ENCODE measurements around the gene B4GALNT4.

Gene B4GALNT4

GRCh38 chr11:371051-371450 lies 1.8 kb downstream of the B4GALNT4 start:
- TF ChIP-seq EZH2 (IDR thresholded peaks at IDR 0.05; ENCODE audit: borderline replicate concordance, low read length) (no peak), CTCF (IDR thresholded peaks at IDR 0.05; ENCODE audit: low read length) (no peak)
- Histone ChIP-seq H3K9ac (ENCODE audit: low read length) (no peak overlapping the region), H3K27ac (ENCODE audit: low read depth, low read length, poor library complexity, severe bottlenecking) (no peak overlapping the region), H3K9me3 (ENCODE audit: low read length) (no peaks in the 10 kb centered on the region), H3K79me2 (ENCODE audit: insufficient read depth, low read length) (no peaks in the 10 kb centered on the region), H3K9me2 (ENCODE audit: low read depth, low read length) (no peaks in the 10 kb centered on the region), H2AFZ (ENCODE audit: low read length) (no peak overlapping the region), H4K20me1 (ENCODE audit: insufficient read depth, low read length) (no peaks in the 10 kb centered on the region), H3K4me3 (ENCODE audit: low read depth, low read length, poor library complexity, severe bottlenecking) (no peak overlapping the region), H3K4me2 (ENCODE audit: low read length) (no peak overlapping the region), H3K27me3 (ENCODE audit: insufficient read depth, low read length) (no peaks in the 10 kb centered on the region), H3K4me1 (ENCODE audit: insufficient read depth, low read length, severe bottlenecking) (no peaks in the 10 kb centered on the region), H3K36me3 (ENCODE audit: insufficient read depth, low read length) (no peaks in the 10 kb centered on the region; the same call in 1 of the 2 replicates), H3F3A (ENCODE audit: insufficient read depth, low read length) (no peaks in the 10 kb centered on the region)

GRCh38 chr11:371716-372590 lies 2.7 kb downstream of the B4GALNT4 start:
- Histone ChIP-seq H3K79me2 (ENCODE audit: insufficient read depth, low read length) (no peaks in the 10 kb centered on the region), H3K36me3 (ENCODE audit: insufficient read depth, low read length) (no peaks in the 10 kb centered on the region; the same call in 1 of the 2 replicates), H3K4me1 (ENCODE audit: insufficient read depth, low read length, severe bottlenecking) (no peaks in the 10 kb centered on the region), H3K4me2 (ENCODE audit: low read length) (no peak overlapping the region), H3K9ac (ENCODE audit: low read length) (no peak overlapping the region), H3K27me3 (ENCODE audit: insufficient read depth, low read length) (no peaks in the 10 kb centered on the region), H3K27ac (ENCODE audit: low read depth, low read length, poor library complexity, severe bottlenecking) (no peak overlapping the region), H3K4me3 (ENCODE audit: low read depth, low read length, poor library complexity, severe bottlenecking) (no peak overlapping the region), H4K20me1 (ENCODE audit: insufficient read depth, low read length) (no peaks in the 10 kb centered on the region), H3F3A (ENCODE audit: insufficient read depth, low read length) (no peaks in the 10 kb centered on the region), H2AFZ (ENCODE audit: low read length) (no peak overlapping the region), H3K9me3 (ENCODE audit: low read length) (no peaks in the 10 kb centered on the region), H3K9me2 (ENCODE audit: low read depth, low read length) (no peaks in the 10 kb centered on the region)
- no peak for TF ChIP-seq CTCF (IDR thresholded peaks at IDR 0.05; ENCODE audit: low read length)
- no peak for TF ChIP-seq EZH2 (IDR thresholded peaks at IDR 0.05; ENCODE audit: borderline replicate concordance, low read length)

GRCh38 chr11:372809-373715 lies 3.8 kb downstream of the B4GALNT4 start:
- no peaks in the 10 kb centered on the region for H3F3A ChIP-seq (ENCODE audit: insufficient read depth, low read length)
- H3K9me3 ChIP-seq (ENCODE audit: low read length), result no peaks in the 10 kb centered on the region
- no peak overlapping the region for H3K9ac ChIP-seq (ENCODE audit: low read length)
- no peaks in the 10 kb centered on the region for H3K79me2 ChIP-seq (ENCODE audit: insufficient read depth, low read length)
- no peak overlapping the region for H3K4me3 ChIP-seq (ENCODE audit: low read depth, low read length, poor library complexity, severe bottlenecking)
- no peaks in the 10 kb centered on the region for H3K9me2 ChIP-seq (ENCODE audit: low read depth, low read length)
- H3K4me2 ChIP-seq (ENCODE audit: low read length), result no peak overlapping the region
- no peaks in the 10 kb centered on the region for H3K36me3 ChIP-seq (ENCODE audit: insufficient read depth, low read length)
- H3K4me1 ChIP-seq (ENCODE audit: insufficient read depth, low read length, severe bottlenecking), result no peaks in the 10 kb centered on the region
- H2AFZ ChIP-seq (ENCODE audit: low read length), result no peak overlapping the region
- no peak overlapping the region for H3K27ac ChIP-seq (ENCODE audit: low read depth, low read length, poor library complexity, severe bottlenecking)
- no peaks in the 10 kb centered on the region for H3K27me3 ChIP-seq (ENCODE audit: insufficient read depth, low read length)
- H4K20me1 ChIP-seq (ENCODE audit: insufficient read depth, low read length), result no peaks in the 10 kb centered on the region
- TF ChIP-seq EZH2 (IDR thresholded peaks at IDR 0.05; ENCODE audit: borderline replicate concordance, low read length), result no peak
- no peak for TF ChIP-seq CTCF (IDR thresholded peaks at IDR 0.05; ENCODE audit: low read length)

Data from OCI-LY1 (cell line).